Measurements from ENCODE around the gene EDEM3. TPM values are rescaled to one million over a fixed set of nuclear protein-coding genes. Genes with fewer than 3 reads are reported as not detected.

Gene EDEM3
- total and polyA plus RNA-seq, 9 of the 15 experiments (the other 6 are each of a cell fraction or from before 2014, with no cell fraction given) = 15.8 to 46.6 (median 28.0) TPM

DNA sequence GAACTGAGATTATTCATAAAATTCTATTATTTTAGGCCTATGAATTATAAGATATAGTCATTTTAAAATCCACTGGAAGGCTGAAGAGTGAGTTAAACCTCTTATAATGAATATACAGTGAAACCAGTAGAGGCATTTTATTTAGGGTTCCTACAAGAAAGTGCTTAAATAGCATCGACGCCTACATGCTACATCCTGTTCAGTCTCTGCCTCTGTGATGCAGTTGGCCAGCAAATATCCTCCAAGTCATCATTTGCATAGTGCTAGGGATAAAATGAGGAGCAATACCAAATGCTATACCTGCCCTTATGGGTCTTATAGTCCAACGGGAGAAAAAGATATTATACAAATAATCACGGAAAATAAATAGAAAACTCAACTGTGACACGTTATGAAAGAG, 59.6 kb downstream of the EDEM3 start:
- Histone ChIP-seq H2AFZ (ENCODE audit: low read depth, low read length) (no peak overlapping the region), H3K4me3 (no peak overlapping the region), H3K27ac (ENCODE audit: extremely low read depth, low read depth, low read length) (no peak overlapping the region), H3K4me1 (replicated peaks in 1 of 2; ENCODE audit: control insufficient read depth in 2 of 2, insufficient read depth in 2 of 2, low read length in 2 of 2) (no peaks in the 10 kb centered on the region), H3K9me1 (ENCODE audit: control insufficient read depth, insufficient read depth, low read length) (no peaks in the 10 kb centered on the region), H3K4me2 (ENCODE audit: insufficient read depth, low read length) (no peak overlapping the region), H3K27me3 (ENCODE audit: control insufficient read depth in 2 of 2, insufficient read depth in 2 of 2, low read length in 2 of 2) (no peaks in the 10 kb centered on the region), H3K79me2 (ENCODE audit: control insufficient read depth, insufficient read depth, low read length) (no peaks in the 10 kb centered on the region), H4K20me1 (replicated peaks; ENCODE audit: control insufficient read depth, insufficient read depth, low read length) (no peaks in the 10 kb centered on the region), H3K9ac (ENCODE audit: insufficient read depth in 1 of 2, low read depth in 2 of 2, low read length in 2 of 2) (no peak overlapping the region), H3K9me3 (replicated peaks; ENCODE audit: control insufficient read depth, insufficient read depth, low read depth, low read length) (no peaks in the 10 kb centered on the region), H3K36me3 (ENCODE audit: control insufficient read depth, insufficient read depth, low read length) (peaks cover 74% of the 10 kb centered on the region; the same call in 2 of the 3 replicates)
- ChIA-PET POLR2A (no interaction called here), CTCF (ENCODE audit: low intra/inter-chr PET ratio) (no interaction called here)
- FAIRE-seq (no peak), DNase-seq (ENCODE audit: extremely low read depth in 1 of 4, low spot score in 3 of 4) (no peak), ATAC-seq (no peak)
- no TSS peak for BruUV-seq (replicated peaks)
- in situ Hi-C loops (cut with MboI) (no loop called here), intact Hi-C loops (cut with micrococcal nuclease) (no loop called here)
- WGBS (ENCODE audit: insufficient coverage, low coverage, missing lambda C conversion rate) = 90% methylated on average over 5 of the region's 5 CpGs
- TF ChIP-seq, protein P1, sequence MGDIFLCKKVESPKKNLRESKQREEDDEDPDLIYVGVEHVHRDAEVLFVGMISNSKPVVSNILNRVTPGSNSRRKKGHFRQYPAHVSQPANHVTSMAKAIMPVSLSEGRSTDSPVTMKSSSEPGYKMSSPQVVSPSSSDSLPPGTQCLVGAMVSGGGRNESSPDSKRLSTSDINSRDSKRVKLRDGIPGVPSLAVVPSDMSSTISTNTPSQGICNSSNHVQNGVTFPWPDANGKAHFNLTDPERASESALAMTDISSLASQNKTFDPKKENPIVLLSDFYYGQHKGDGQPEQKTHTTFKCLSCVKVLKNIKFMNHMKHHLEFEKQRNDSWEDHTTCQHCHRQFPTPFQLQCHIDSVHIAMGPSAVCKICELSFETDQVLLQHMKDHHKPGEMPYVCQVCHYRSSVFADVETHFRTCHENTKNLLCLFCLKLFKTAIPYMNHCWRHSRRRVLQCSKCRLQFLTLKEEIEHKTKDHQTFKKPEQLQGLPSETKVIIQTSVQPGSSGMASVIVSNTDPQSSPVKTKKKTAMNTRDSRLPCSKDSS (IDR thresholded peaks at IDR 0.05; ENCODE audit: low read depth, partially characterized antibody) = no peak
- TF ChIP-seq NCOA6 (IDR thresholded peaks at IDR 0.05) (no peak), ZNF699 (CRISPR knock-in tag; IDR thresholded peaks at IDR 0.05; ENCODE audit: insufficient replicate concordance) (no peak), MTA3 (IDR thresholded peaks at IDR 0.05; ENCODE audit: borderline replicate concordance) (no peak), BRD4 (IDR thresholded peaks at IDR 0.05) (no peak), KLF13 (tag; IDR thresholded peaks at IDR 0.05; ENCODE audit: borderline replicate concordance, low read depth) (no peak), RBM39 (optimal IDR thresholded peaks at IDR 0.05; ENCODE audit: low read depth, low read length) (no peak), ZNF717 (CRISPR knock-in tag; IDR thresholded peaks at IDR 0.05) (no peak), ESRRA (IDR thresholded peaks at IDR 0.05; ENCODE audit: borderline replicate concordance, low read depth) (no peak)
- TF ChIP-seq, protein P2, sequence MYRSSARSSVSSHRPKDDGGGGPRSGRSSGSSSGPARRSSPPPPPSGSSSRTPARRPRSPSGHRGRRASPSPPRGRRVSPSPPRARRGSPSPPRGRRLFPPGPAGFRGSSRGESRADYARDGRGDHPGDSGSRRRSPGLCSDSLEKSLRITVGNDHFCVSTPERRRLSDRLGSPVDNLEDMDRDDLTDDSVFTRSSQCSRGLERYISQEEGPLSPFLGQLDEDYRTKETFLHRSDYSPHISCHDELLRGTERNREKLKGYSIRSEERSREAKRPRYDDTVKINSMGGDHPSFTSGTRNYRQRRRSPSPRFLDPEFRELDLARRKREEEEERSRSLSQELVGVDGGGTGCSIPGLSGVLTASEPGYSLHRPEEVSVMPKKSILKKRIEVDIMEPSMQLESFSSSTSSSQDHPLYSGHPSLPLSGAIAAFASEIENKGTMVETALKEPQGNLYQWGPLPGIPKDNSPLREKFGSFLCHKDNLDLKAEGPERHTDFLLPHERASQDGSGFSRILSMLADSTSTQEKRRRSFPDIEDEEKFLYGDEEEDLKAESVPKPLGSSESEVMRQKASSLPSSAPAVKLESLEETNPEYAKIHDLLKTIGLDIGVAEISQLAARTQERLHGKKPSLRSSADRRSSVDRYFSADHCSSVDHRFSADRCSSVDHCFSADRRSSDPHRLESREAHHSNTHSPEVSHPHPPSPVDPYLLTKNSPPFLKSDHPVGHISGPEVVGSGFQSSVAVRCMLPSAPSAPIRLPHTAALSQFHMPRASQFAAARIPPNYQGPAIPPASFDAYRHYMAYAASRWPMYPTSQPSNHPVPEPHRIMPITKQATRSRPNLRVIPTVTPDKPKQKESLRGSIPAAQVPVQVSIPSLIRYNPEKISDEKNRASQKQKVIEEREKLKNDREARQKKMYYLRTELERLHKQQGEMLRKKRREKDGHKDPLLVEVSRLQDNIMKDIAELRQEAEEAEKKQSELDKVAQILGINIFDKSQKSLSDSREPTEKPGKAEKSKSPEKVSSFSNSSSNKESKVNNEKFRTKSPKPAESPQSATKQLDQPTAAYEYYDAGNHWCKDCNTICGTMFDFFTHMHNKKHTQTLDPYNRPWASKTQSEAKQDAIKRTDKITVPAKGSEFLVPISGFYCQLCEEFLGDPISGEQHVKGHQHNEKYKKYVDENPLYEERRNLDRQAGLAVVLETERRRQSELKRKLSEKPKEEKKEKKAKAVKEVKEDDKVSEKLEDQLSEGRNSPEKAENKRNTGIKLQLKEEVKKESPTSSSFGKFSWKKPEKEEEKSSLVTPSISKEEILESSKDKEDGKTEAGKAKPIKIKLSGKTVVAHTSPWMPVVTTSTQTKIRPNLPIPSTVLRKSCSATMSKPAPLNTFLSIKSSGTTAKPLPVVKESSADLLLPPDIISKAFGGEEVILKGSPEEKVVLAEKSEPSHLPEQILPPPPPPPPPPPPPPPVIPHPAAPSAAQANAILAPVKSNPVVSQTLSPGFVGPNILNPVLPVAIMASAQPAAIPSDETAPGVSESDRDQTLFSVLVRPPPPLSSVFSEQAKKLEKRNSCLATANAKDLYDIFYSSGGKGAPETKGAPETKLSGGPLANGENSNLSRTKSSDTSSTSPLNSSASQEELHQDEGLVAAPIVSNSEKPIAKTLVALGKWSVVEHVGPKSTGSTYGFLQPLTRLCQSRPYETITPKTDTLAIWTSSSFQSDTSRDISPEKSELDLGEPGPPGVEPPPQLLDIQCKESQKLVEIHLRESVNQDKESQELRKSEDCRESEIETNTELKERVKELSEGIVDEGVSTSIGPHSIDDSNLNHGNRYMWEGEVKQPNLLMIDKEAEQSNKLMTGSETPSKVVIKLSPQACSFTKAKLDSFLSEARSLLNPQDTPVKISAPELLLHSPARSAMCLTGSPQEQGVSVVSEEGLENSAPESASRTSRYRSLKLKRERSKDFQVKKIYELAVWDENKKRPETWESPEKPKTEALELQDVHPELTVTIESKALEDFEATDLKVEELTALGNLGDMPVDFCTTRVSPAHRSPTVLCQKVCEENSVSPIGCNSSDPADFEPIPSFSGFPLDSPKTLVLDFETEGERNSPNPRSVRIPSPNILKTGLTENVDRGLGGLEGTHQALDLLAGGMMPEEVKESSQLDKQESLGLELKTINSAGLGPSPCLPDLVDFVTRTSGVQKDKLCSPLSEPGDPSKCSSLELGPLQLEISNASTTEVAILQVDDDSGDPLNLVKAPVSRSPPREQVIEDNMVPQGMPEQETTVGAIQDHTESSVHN (IDR thresholded peaks at IDR 0.05; ENCODE audit: borderline replicate concordance in 1 of 2, low read depth in 1 of 2) = no peak
- TF ChIP-seq, protein P3, sequence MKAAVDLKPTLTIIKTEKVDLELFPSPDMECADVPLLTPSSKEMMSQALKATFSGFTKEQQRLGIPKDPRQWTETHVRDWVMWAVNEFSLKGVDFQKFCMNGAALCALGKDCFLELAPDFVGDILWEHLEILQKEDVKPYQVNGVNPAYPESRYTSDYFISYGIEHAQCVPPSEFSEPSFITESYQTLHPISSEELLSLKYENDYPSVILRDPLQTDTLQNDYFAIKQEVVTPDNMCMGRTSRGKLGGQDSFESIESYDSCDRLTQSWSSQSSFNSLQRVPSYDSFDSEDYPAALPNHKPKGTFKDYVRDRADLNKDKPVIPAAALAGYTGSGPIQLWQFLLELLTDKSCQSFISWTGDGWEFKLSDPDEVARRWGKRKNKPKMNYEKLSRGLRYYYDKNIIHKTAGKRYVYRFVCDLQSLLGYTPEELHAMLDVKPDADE (conservative IDR thresholded peaks at IDR 0.05; ENCODE audit: control insufficient read depth, low read depth, low read length) = no peak

Measured in K562 (cell line).